Adipose tissue (tissue), 3 donors: Measurements from ENCODE around the gene MAP2K7. TPM values are rescaled to one million over a fixed set of nuclear protein-coding genes. Genes with fewer than 3 reads are reported as not detected.

Experiments used
- H3K27ac ChIP-seq: one replicate; pipeline ENCODE4 v1.5.1; 2013; ENCODE audit warnings: low read depth, low read length
- WGBS, 3 donors: extraction: QIAGEN DNeasy Blood & Tissue Kit; methylation state at CpG; one replicate each; pipeline ENCODE4 v1.1.7; 2013; 5-methylcytosine and 5-hydroxymethylcytosine counted together
- polyA plus RNA-seq, 3 donors: library from polyadenylated mRNA; stranded (reverse); fragments of 200-250 nt; gene quantifications; one replicate each; pipeline ENCODE4 v1.2.3, GENCODE V29; 2013
- donor health status: healthy with polysubstance abuse.
- donor health status: Bipolar disorder and iron deficiency.
- donor health status: healthy.

The MAP2K7 gene
- polyA plus RNA-seq, 3 donors: 15.3 to 33.0 (median 20.4) TPM

GRCh38 chr19:7865262-7865911 lies 38.3 kb upstream of the MAP2K7 start:
- no peak overlapping the region for H3K27ac ChIP-seq
- WGBS, 3 donors: 35 to 57% (median 36%) methylated on average over 10 of the region's 10 CpGs

GRCh38 chr19:7866399-7867091 lies 37.1 kb upstream of the MAP2K7 start:
- WGBS, 3 donors: 58 to 75% (median 66%) methylated on average over 12 of the region's 12 CpGs
- H3K27ac ChIP-seq: no peak overlapping the region

- WGBS, 3 donors: 88 to 91% (median 90%) methylated on average over 9 of the region's 9 CpGs
- H3K27ac ChIP-seq: no peak overlapping the region
These were observed 36.4 kb upstream of the MAP2K7 start for GRCh38 chr19:7867092-7867844.

GRCh38 chr19:7868326-7868670 lies 35.4 kb upstream of the MAP2K7 start:
- no peak overlapping the region for H3K27ac ChIP-seq
- WGBS, 3 donors: 12 to 35% (median 17%) methylated on average over 18 to 21 of the region's 21 CpGs

GRCh38 chr19:7868671-7869452 lies 34.8 kb upstream of the MAP2K7 start:
- WGBS, 3 donors: 1 to 2% (median 1%) methylated on average over 50 to 67 of the region's 67 CpGs
- H3K27ac ChIP-seq: no peak overlapping the region

GRCh38 chr19:7869453-7869909 lies 34.2 kb upstream of the MAP2K7 start:
- no peak overlapping the region for H3K27ac ChIP-seq
- 1 to 9% (median 1%) methylated on average over 29 to 47 of the region's 47 CpGs for WGBS, 3 donors

- H3K27ac ChIP-seq: no peak overlapping the region
- WGBS, 3 donors: 12 to 31% (median 16%) methylated on average over 27 to 30 of the region's 30 CpGs
These were observed 33.7 kb upstream of the MAP2K7 start for GRCh38 chr19:7869910-7870511.

GRCh38 chr19:7870571-7871436 lies 32.9 kb upstream of the MAP2K7 start:
- no peak overlapping the region for H3K27ac ChIP-seq
- 53 to 54% (median 53%) methylated on average over 10 to 11 of the region's 11 CpGs for WGBS, 3 donors

- WGBS, 3 donors: 4 to 12% (median 5%) methylated on average over 33 of the region's 33 CpGs
- H3K27ac ChIP-seq: no peak overlapping the region
These were observed 32.0 kb upstream of the MAP2K7 start for GRCh38 chr19:7871437-7872305.

GRCh38 chr19:7872306-7873204 lies 31.1 kb upstream of the MAP2K7 start:
- WGBS, 3 donors: 47 to 75% (median 49%) methylated on average over 35 to 47 of the region's 47 CpGs
- H3K27ac ChIP-seq: no peak overlapping the region

- 13 to 52% (median 19%) methylated on average over 50 to 53 of the region's 53 CpGs for WGBS, 3 donors
- no peak overlapping the region for H3K27ac ChIP-seq
These were observed 30.2 kb upstream of the MAP2K7 start for GRCh38 chr19:7873304-7874075.

- WGBS, 3 donors: 2% methylated on average over 56 to 88 of the region's 88 CpGs
- H3K27ac ChIP-seq: no peak within 1 kb of the TSS
These were observed 29.4 kb upstream of the MAP2K7 start, which contains the start of gene PRR36 for GRCh38 chr19:7874076-7874896. Gene PRR36 (minus strand): TSS chr19:7874390. CDS start chr19:7873689, 701 bp downstream.

- H3K27ac ChIP-seq: no peak overlapping the region
- 33% methylated on average over 12 of the region's 12 CpGs for WGBS, 3 donors
These were observed 28.8 kb upstream of the MAP2K7 start for GRCh38 chr19:7874897-7875273.

- WGBS, 3 donors: 76 to 78% (median 77%) methylated on average over 6 of the region's 6 CpGs
- H3K27ac ChIP-seq: no peak overlapping the region
These were observed 26.3 kb upstream of the MAP2K7 start for GRCh38 chr19:7877249-7877836.
